ENCODE measurements around the gene FOXO6.

FOXO6 gene

GRCh38 chr1:41396084-41396483 is 34.9 kb downstream of the FOXO6 start:
- H3K27ac ChIP-seq = no peak overlapping the region
- TF ChIP-seq CTCF (conservative IDR thresholded peaks at IDR 0.05; ENCODE audit: low read depth) = no peak
- DNase-seq (ENCODE audit: low spot score) = no peak
- ChIA-PET POLR2A (ENCODE audit: low non-redundant PET) (no interaction called here), CTCF (no interaction called here)

GRCh38 chr1:41397020-41397419 is 35.8 kb downstream of the FOXO6 start:
- POLR2A ChIA-PET (ENCODE audit: low non-redundant PET) = no interaction called here
- no peak for TF ChIP-seq CTCF (conservative IDR thresholded peaks at IDR 0.05; ENCODE audit: low read depth)
- DNase-seq (ENCODE audit: low spot score) = no peak
- CTCF ChIA-PET = no interaction called here
- no peak overlapping the region for H3K27ac ChIP-seq

GRCh38 chr1:41397753-41398330 is 36.6 kb downstream of the FOXO6 start:
- CTCF ChIA-PET = no interaction called here
- POLR2A ChIA-PET (ENCODE audit: low non-redundant PET) = no interaction called here
- DNase-seq (ENCODE audit: low spot score) = no peak
- TF ChIP-seq CTCF (conservative IDR thresholded peaks at IDR 0.05; ENCODE audit: low read depth) = no peak
- H3K27ac ChIP-seq = no peak overlapping the region

GRCh38 chr1:41399145-41399795 is 38.0 kb downstream of the FOXO6 start:
- no peak for DNase-seq (ENCODE audit: low spot score)
- POLR2A ChIA-PET (ENCODE audit: low non-redundant PET) = no interaction called here
- TF ChIP-seq CTCF (conservative IDR thresholded peaks at IDR 0.05; ENCODE audit: low read depth) = no peak
- H3K27ac ChIP-seq = no peak overlapping the region
- CTCF ChIA-PET = no interaction called here

- DNase-seq (ENCODE audit: low spot score) = no peak
These were observed 39.0 kb downstream of the FOXO6 start for GRCh38 chr1:41400225-41400624.

GRCh38 chr1:41401899-41402298 is 40.7 kb downstream of the FOXO6 start:
- H3K27ac ChIP-seq = no peak overlapping the region
- POLR2A ChIA-PET (ENCODE audit: low non-redundant PET) = no interaction called here
- DNase-seq (ENCODE audit: low spot score) = no peak
- CTCF ChIA-PET = no interaction called here
- no peak for TF ChIP-seq CTCF (conservative IDR thresholded peaks at IDR 0.05; ENCODE audit: low read depth)

More at GRCh38 chr1:41400225-41400624, 39.0 kb downstream of the FOXO6 start:
- ChIA-PET CTCF (interaction anchor here (0.5 kb wide), 1 partner anchor 160 kb away, joined by 3 read pairs; no protein-coding TSS in a partner anchor), POLR2A (ENCODE audit: low non-redundant PET) (no interaction called here)
- TF ChIP-seq CTCF (conservative IDR thresholded peaks at IDR 0.05; ENCODE audit: low read depth) = no peak
- H3K27ac ChIP-seq = no peak overlapping the region

Measured in RWPE1 (cell line).